22Rv1 (cell line): Measurements from ENCODE around the gene TMEM59L.

Experiments
- CTCF ChIP-seq: fragments of 450-650 bp; IDR thresholded peaks from 2 replicates; pipeline ENCODE4 v1.5.1; 2017; ENCODE audit warnings: mild to moderate bottlenecking
- ZFX ChIP-seq: fragments of 450-650 bp; IDR thresholded peaks from 2 replicates; pipeline ENCODE4 v1.6.1; 2017; ENCODE audit warnings: antibody characterized with exemption, borderline replicate concordance

GRCh38 chr19:18587561-18587960, 25.1 kb upstream of the TMEM59L start:
- TF ChIP-seq CTCF (no peak), ZFX (no peak)
